ENCODE data around the gene TLNRD1. TPM values are rescaled to one million over a fixed set of nuclear protein-coding genes. Genes with fewer than 3 reads are reported as not detected.
"Not testable (repeated sequence)": the region's sequence is repeated elsewhere in the genome, so short reads cannot be mapped to it uniquely, and the experiment has no call there.

Gene TLNRD1
- total RNA-seq (2014; rRNA removed), result 24.3 and 25.1 TPM in 2 replicates
- 8.5 TPM for polyA plus RNA-seq (2012)

- peak; percentile 87 for DNase-seq (ENCODE audit: low read depth)
These were observed at the start of gene TLNRD1 for GRCh38 chr15:81000624-81001151. TLNRD1 (plus strand) TSS chr15:81000923; CDS start chr15:81002272, 1,349 bp downstream.

DNA sequence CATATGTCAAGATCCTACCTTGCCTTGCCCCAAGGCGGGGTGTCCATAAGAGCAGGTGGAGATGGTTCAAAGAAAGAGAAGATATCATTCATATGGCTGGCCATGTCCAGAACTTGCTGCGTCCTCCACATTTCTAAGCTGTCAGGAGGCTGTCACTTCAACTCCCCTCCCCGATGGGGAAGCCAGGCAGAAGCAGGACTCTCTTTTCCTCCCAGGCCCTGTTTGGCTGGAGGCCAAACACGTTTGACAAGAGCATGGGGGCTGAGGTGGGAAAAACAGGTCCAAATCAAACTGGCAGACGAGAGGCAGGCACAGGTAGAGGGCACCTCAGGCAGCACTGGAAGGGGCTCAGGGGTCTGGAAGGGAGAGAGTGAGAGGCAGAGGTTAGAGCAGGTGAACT is 48.8 kb upstream of the TLNRD1 start:
- DNase-seq (ENCODE audit: low read depth), result no peak

DNA sequence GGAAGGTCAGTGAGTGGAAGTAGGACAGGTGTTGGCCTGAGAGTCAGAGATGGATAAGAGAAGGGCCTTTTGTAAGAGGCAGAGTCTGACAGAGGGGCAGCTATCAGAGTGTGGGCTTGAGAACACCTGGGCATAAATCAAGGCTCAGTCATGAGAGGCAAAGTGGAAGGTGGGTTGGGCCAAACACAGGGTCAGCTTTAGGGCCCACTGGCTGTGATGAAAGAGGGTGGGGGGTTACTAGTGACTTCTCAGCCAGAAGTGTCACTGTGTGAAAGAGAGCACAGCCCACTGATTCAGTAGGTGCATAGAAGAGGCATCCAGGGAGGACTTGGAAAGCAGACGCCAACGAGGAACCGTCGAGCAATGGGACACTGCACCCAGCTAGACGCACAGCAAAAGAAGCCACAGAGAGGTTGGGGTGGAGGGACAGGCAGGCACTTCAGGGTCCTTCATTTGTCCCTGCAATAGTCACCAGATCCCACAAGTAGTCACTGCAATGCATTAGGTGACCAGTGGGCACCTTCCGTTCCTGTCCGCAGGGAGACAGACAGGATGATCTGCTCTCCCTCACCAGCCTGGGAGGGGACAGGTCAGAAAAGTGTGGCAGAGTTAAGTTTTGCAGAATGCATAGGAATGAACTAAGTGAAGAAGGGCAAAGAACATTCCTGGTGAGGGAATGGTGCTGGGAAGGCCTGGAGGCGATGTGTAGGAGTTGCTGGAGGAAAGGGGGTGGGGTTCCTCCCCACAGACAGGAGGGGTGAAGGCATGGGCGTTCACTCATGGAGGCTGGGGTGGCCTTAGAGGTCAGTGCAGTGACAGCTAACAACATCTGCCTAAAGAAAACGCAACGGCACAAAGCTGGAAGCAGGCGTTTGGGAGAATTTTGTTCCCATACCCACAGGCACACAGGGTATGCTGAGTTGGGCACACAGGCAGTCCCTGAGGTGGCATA is 47.4 kb upstream of the TLNRD1 start:
- DNase-seq (ENCODE audit: low read depth), result no peak

GRCh38 chr15:80953953-80954778 is 46.6 kb upstream of the TLNRD1 start:
- DNase-seq (ENCODE audit: low read depth), result no peak

DNA sequence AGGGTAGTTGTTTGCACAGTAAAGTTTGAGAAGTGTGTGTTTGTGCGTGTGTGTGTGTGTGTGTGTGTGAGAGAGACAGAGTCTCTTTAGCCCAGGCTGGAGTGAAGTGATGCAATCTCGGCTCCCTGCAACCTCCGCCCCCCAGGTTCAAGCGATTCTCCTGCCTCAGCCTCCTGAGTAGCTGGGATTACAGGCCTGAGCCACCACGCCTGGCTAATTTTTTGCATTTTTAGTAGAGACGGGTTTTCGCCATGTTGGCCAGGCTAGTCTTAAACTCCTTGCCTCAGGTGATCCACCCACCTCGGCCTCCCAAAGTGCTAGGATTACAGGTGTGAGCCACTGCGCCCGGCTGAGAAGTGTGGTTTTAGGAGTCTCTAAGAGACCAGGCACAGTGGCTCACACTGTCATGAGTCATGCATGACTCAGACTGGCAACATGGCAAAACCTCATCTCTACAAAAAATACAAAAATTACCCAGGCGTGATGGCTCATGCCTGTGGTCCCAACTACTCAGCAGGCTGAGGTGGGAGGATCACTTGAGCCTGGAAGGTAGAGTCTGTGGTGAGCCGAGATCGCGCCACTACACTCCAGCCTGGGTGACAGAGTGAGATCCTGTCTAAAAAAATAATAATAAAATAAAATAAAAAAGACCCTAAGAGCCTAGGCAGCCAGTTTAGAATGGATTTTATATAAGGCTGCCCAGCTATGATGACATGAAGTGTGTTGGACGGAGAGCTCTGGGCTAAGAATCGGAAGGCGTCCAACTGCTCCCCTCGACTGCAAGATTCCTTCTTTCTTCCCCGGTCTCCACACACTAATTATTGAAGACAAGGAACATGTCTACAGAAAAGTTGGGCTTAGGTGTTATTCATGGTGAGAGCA is 44.9 kb upstream of the TLNRD1 start:
- peak; percentile 96 for DNase-seq (ENCODE audit: low read depth)

- DNase-seq (ENCODE audit: low read depth), result peak; percentile 17
These were observed 43.2 kb upstream of the TLNRD1 start for GRCh38 chr15:80957556-80957955.

DNA sequence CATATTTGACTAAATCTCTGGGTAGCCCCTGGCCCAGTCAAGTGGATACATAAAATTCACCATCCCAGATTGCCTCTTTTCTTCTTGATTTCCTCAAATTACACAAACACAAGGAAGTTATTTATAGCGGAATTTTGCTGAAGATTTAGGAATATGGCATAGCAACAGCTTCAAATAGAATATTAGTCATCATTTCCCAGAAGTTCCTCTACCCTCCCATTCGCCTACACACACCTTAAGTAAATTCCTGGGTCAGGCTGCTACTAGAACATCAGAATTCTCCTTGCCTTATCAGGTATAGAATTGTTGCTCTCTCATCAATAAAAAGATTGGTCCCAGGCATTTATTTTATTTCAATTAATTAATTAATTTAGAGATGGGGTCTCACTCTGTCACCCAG is 42.7 kb upstream of the TLNRD1 start:
- DNase-seq (ENCODE audit: low read depth), result peak; percentile 17

- DNase-seq (ENCODE audit: low read depth), result no peak
These were observed 41.8 kb upstream of the TLNRD1 start for GRCh38 chr15:80958818-80959495.

DNA sequence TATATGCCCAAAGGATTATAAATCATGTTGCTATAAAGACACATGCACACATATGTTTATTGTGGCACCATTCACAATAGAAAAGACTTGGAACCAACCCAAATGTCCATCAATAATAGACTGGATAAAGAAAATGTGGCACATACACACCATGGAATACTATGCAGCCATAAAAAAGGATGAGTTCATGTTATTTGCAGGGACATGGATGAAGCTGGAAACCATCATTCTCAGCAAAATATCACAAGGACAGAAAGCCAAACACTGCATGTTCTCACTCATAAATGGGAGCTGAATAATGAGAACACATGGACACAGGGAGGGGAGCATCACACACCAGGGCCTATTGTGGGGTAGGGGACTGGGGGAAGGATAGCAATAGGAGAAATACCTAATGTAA is 35.3 kb upstream of the TLNRD1 start:
- not testable (repeated sequence) for DNase-seq (ENCODE audit: low read depth)

- no peak for DNase-seq (ENCODE audit: low read depth)
These were observed 34.1 kb upstream of the TLNRD1 start for GRCh38 chr15:80966431-80967197.

- peak; percentile 80 for DNase-seq (ENCODE audit: low read depth)
These were observed 33.3 kb upstream of the TLNRD1 start for GRCh38 chr15:80967451-80967850.

DNA sequence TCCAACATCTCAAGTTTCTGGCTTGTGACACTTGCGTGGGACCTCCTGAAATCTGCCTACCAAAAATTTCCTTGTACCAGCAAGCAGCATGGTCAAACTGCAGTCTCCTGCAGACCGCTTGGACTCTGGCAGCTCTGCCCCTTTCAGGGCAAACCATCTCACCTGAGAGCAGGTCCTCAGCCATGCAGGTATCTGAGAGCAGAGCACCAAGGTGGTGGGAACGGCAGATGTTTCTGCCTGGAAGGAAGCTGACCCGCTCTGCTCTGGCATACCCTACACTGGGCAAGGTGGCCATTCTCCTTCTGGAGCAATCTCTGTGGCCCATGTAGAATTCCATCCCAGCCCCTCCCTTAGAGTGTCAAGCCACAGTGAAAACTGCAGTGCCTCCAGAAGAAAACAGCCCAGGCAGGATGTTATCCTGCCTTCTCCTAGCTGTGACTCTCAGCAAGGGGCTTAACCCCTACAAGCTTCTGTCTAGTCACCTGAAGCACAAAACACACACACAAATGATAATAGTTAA is 32.7 kb upstream of the TLNRD1 start:
- no peak for DNase-seq (ENCODE audit: low read depth)

DNA sequence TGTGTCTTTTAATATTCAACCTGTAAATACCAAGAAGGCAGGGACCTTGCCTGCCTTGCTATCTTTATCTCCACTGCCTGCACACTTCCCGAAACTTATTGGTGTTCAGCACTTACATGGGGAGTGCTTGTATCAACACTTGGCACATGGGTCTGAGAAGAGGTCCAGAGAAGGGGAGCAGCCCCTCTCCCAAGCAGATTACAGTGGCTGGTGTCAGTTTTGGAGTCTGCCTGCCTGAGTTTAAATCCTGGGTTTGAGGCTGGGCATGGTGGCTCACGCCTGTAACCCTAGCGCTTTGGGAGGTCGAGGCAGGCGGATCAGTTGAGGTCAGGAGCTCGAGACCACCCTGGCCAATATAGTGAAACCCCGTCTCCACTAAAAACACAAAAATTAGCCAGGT is 31.4 kb upstream of the TLNRD1 start:
- no peak for DNase-seq (ENCODE audit: low read depth)

- DNase-seq (ENCODE audit: low read depth), result peak; percentile 51
These were observed 30.6 kb upstream of the TLNRD1 start for GRCh38 chr15:80970018-80970657.

DNA sequence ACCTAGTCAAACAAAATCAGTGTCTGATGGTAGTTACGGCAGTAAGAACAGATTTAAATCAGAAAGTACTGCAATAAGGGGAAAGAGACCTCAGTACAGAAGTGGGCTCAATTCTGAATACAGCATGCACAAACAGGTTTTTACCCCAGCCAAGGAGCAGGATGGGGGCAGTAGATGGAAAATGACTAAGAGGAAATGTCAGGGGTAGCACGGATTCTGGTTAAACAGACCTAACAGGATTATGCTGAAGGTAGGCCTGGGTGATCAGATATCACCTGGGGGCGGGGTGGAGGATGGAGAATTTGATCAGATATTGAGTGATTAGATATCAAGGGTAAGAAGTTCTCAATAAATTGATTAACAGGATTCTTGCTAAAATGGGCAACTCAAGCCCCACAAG is 30.1 kb upstream of the TLNRD1 start:
- no peak for DNase-seq (ENCODE audit: low read depth)

GRCh38 chr15:80971143-80971542 is 29.6 kb upstream of the TLNRD1 start:
- no peak for DNase-seq (ENCODE audit: low read depth)

DNA sequence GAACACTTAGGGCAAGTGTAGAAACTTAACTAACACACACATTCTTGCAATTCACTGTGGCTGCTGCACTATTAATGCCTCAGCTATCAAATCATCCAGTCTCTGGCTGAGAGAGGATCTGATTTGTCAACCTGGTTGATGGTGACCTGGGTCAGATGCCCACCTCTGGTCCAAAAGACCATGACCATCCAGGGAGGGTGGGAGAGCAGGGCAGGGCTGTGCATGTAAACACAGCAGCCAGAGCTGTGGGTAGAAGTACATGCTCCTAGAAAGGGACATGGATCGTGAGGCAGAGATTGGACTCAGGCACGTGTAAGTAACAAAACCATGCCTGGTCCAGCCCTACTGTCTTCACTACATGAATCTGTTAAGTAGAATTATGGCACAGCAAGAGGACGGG is 28.4 kb upstream of the TLNRD1 start:
- DNase-seq (ENCODE audit: low read depth), result no peak

DNA sequence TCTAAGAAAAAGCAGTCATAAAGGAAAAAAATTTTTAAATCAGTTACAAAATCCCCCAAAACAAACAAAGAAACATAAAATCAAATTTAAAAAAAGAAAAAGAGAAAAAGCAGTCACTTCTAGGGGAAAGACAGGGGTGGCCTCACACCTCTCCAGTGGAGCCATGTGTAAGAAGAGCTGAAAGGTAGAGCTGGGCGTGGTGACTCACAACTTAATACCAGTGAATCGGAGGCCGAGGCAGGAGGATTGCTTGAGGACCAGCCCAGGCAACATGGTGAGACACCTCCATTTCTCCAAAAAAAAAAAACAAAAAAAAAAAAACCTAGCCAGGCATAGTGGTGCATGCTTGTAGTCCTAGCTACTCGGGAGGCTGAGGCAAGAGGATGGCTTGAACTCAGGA is 25.8 kb upstream of the TLNRD1 start:
- DNase-seq (ENCODE audit: low read depth), result no peak

DNA sequence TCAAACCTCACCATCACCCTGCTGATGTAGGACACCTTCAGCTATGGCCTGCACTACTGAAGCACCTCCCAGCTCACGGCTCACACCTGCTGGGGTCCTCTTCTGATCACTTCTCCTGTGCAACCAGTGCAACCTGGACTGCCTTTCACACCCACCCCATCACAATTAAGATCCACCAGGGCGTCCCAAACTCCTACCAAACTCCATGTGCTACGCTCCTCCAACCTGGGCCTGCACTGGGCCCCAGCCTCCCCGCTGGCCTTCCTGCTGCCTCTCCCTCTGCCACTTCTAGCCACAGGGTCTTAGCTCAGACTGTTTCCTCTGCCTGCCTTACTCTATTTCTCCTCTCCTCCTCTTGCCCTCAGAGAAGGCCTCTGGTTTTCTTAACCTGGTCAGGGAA is 23.9 kb upstream of the TLNRD1 start:
- DNase-seq (ENCODE audit: low read depth), result no peak

Measured in LHCN-M2 (cell line).